Loucy (cell line): ENCODE data around the gene NFATC1.

Experiments used
- CTCF ChIP-seq: fragments of 200-600 bp; sonication (generic); conservative IDR thresholded peaks from 2 replicates; pipeline ENCODE4 v1.5.1; 2014; ENCODE audit warnings: mild to moderate bottlenecking, antibody characterized with exemption, low read length
- EZH2phosphoT487 ChIP-seq: fragments of 200-600 bp; IDR thresholded peaks from 2 replicates; pipeline ENCODE4 v1.6.1; 2018; ENCODE audit warnings: antibody characterized with exemption, mild to moderate bottlenecking, moderate library complexity, borderline replicate concordance

GRCh38 chr18:79470547-79470946 is 74.8 kb downstream of the NFATC1 start:
- TF ChIP-seq CTCF, result no peak
- TF ChIP-seq EZH2phosphoT487, result no peak
